HepG2 (cell line): ENCODE measurements around the gene FRAS1.

ENCODE experiments used
- ATF4 ChIP-seq, 2 experiments: fragments of 450-650 bp in 1 of 2; sonication (generic) in 1 of 2; formaldehyde crosslinking; IDR thresholded peaks; 2 replicates each; pipeline versions ENCODE4 v1.5.0 to v1.8.0; 2020 to 2022; ENCODE audit warnings: mild to moderate bottlenecking in 1 of 2, missing genetic modification reagents in 1 of 2
- EZH2 ChIP-seq: conservative IDR thresholded peaks from 2 replicates; pipeline ENCODE4 v1.6.1; 2012; ENCODE audit warnings: mild to moderate bottlenecking, low read depth, low read length, moderate library complexity
- FOXK1 ChIP-seq: sonication (generic); formaldehyde crosslinking; IDR thresholded peaks from 2 replicates; pipeline ENCODE4 v1.4.0; 2020; ENCODE audit warnings: low read depth, missing genetic modification reagents, borderline replicate concordance
- KLF16 ChIP-seq, 2 experiments: sonication (generic) in 1 of 2; formaldehyde crosslinking in 1 of 2; IDR thresholded peaks; 2 replicates each; pipeline versions ENCODE4 v1.6.1 to v1.8.0; 2016 to 2023; ENCODE audit warnings: missing genetic modification reagents in 2 of 2, missing compliant biosample characterization in 1 of 2
- NR2F1 ChIP-seq, 2 experiments: fragments of 450-650 bp in 1 of 2; formaldehyde crosslinking in 1 of 2; IDR thresholded peaks; 2 replicates each; pipeline versions ENCODE4 v1.5.0 to v1.6.1; 2016 to 2020; ENCODE audit warnings: mild to moderate bottlenecking in 1 of 2, missing compliant biosample characterization in 1 of 2, missing genetic modification reagents in 1 of 2, moderate library complexity in 1 of 2
- POLR2A ChIP-seq, 2 experiments: IDR thresholded peaks; 2 replicates each; pipeline ENCODE4 v1.6.1; 2011; ENCODE audit warnings: low read depth in 2 of 2, low read length in 2 of 2, mild to moderate bottlenecking in 1 of 2, moderate library complexity in 1 of 2; ENCODE audit not compliant: insufficient read depth in 1 of 2
- POLR2AphosphoS5 ChIP-seq: IDR thresholded peaks from 2 replicates; pipeline ENCODE4 v1.6.1; 2012; ENCODE audit warnings: low read depth, low read length
- USF2 ChIP-seq, 2 experiments: sonication (generic) in 1 of 2; formaldehyde crosslinking in 1 of 2; IDR thresholded peaks; 2 replicates each; pipeline versions ENCODE4 v1.5.1 to v1.6.1; 2011 to 2020; ENCODE audit warnings: borderline replicate concordance in 1 of 2, low read depth in 1 of 2, low read length in 1 of 2, mild to moderate bottlenecking in 1 of 2, missing genetic modification reagents in 1 of 2, moderate library complexity in 1 of 2
- ZNF17 ChIP-seq: sonication (generic); formaldehyde crosslinking; IDR thresholded peaks from 2 replicates; pipeline ENCODE4 v1.5.0; 2020; ENCODE audit warnings: mild to moderate bottlenecking, missing genetic modification reagents

GRCh38 chr4:78081541-78081940 is 24.4 kb downstream of the FRAS1 start:
- TF ChIP-seq USF2 (IDR thresholded peaks at IDR 0.05; ENCODE audit: low read depth, low read length) (no peak), USF2 (CRISPR knock-in tag; IDR thresholded peaks at IDR 0.05; ENCODE audit: borderline replicate concordance) (no peak), ATF4 (CRISPR knock-in tag; IDR thresholded peaks at IDR 0.05) (no peak), POLR2AphosphoS5 (no peak), EZH2 (no peak), ZNF17 (CRISPR knock-in tag) (no peak), POLR2A (IDR thresholded peaks at IDR 0.05; ENCODE audit: insufficient read depth in 1 of 2, low read depth in 2 of 2, low read length in 2 of 2) (no peak), NR2F1 (CRISPR knock-in tag; IDR thresholded peaks at IDR 0.05) (no peak), KLF16 (CRISPR knock-in tag; IDR thresholded peaks at IDR 0.05) (no peak), FOXK1 (CRISPR knock-in tag) (no peak)
